Panc1 (cell line): ENCODE results near the gene VWA5B2. TPM values are rescaled to one million over a fixed set of nuclear protein-coding genes. Genes with fewer than 3 reads are reported as not detected.

Source experiments
- ATAC-seq: fragments of 200-7000 bp; cut with Tn5 transposase; 2 replicates; pipeline ENCODE4 v1.9.1; 2020; ENCODE audit warnings: mild to moderate bottlenecking, moderate library complexity
- BruUV-seq: library from RNA; stranded (reverse); fragments of 400-500 nt; replicated peaks from 2 replicates; lab custom pipeline; 2021; lab: Mats Ljungman, UMichigan
- CTCF ChIA-PET: fragments of 300-600 bp; sonication (Branson Sonifier 250); formaldehyde crosslinking; loops from one replicate; lab custom pipeline; 2022; ENCODE audit warnings: antibody characterized with exemption; lab: Charles Lee
- POLR2A ChIA-PET: fragments of 300-600 bp; sonication (Branson Sonifier 250); formaldehyde crosslinking; loops from one replicate; lab custom pipeline; 2022; ENCODE audit warnings: antibody characterized with exemption; lab: Charles Lee
- DNase-seq: peaks from one replicate; pipeline ENCODE4 v3.0.0-alpha.2; 2010; ENCODE audit warnings: low read depth, low spot score
- H3K27ac ChIP-seq: 2 replicates; pipeline ENCODE4 v1.5.1; 2011; ENCODE audit warnings: mild to moderate bottlenecking, low read length, inconsistent platforms
- H3K27me3 ChIP-seq: fragments of 200-500 bp; sonication (Bioruptor generic); 2 replicates; pipeline ENCODE4 v1.6.0; 2014; ENCODE audit warnings: low read length, inconsistent platforms; ENCODE audit not compliant: control insufficient read depth, insufficient read depth
- H3K36me3 ChIP-seq: fragments of 200-500 bp; sonication (Bioruptor generic); 2 replicates; pipeline ENCODE4 v1.5.1; 2014; ENCODE audit warnings: inconsistent platforms, mild to moderate bottlenecking, low read length, moderate library complexity; ENCODE audit not compliant: control insufficient read depth, insufficient read depth
- H3K4me1 ChIP-seq: 2 replicates; pipeline ENCODE4 v1.5.1; 2011; ENCODE audit warnings: inconsistent platforms, mild to moderate bottlenecking, low read length, moderate library complexity; ENCODE audit not compliant: control insufficient read depth, insufficient read depth
- H3K4me3 ChIP-seq, 2 experiments: 2 replicates each; pipeline ENCODE4 v1.5.1; 2011 to 2012; ENCODE audit warnings: low read depth in 2 of 2, low read length in 2 of 2, mild to moderate bottlenecking in 2 of 2, inconsistent platforms in 1 of 2, moderate library complexity in 1 of 2
- H3K9me3 ChIP-seq: fragments of 200-500 bp; sonication (Bioruptor generic); 2 replicates; pipeline ENCODE4 v1.5.1; 2014; ENCODE audit warnings: low read depth, mild to moderate bottlenecking, inconsistent platforms, low read length, moderate library complexity; ENCODE audit not compliant: control insufficient read depth, insufficient read depth
- CTCF ChIP-seq: fragments of 450-650 bp; IDR thresholded peaks from 2 replicates; pipeline ENCODE4 v1.5.1; 2017; ENCODE audit warnings: mild to moderate bottlenecking
- POLR2AphosphoS5 ChIP-seq: IDR thresholded peaks from 2 replicates; pipeline ENCODE4 v1.6.1; 2012; ENCODE audit warnings: mild to moderate bottlenecking, low read depth, low read length, moderate library complexity
- REST ChIP-seq, 2 experiments: IDR thresholded peaks; 2 replicates each; pipeline ENCODE4 v1.6.1; 2011 to 2012; ENCODE audit warnings: low read depth in 2 of 2, control low read depth in 1 of 2, low read length in 1 of 2, mild to moderate bottlenecking in 1 of 2, moderate library complexity in 1 of 2; ENCODE audit not compliant: insufficient read depth in 1 of 2
- SIN3A ChIP-seq: IDR thresholded peaks from 2 replicates; pipeline ENCODE4 v1.6.1; 2012; ENCODE audit warnings: low read depth, mild to moderate bottlenecking, low read length, moderate library complexity, borderline replicate concordance; ENCODE audit not compliant: insufficient read depth
- TCF7L2 ChIP-seq: IDR thresholded peaks from 2 replicates; pipeline ENCODE4 v1.6.1; 2011; ENCODE audit warnings: mild to moderate bottlenecking, low read depth, low read length, inconsistent platforms
- in situ Hi-C: cut with HindIII; loops from 2 replicates; pipeline ENCODE4 v1.10.0; 2016; ENCODE audit warnings: low sequenced_read_pairs, low pct_unique_long_range_greater_than_20kb
- intact Hi-C: fragments of 100-400 bp; cut with micrococcal nuclease; formaldehyde crosslinking; loops from one replicate; pipeline ENCODE4 v1.10.0; 2022; ENCODE audit not compliant: unreplicated experiment
- total RNA-seq: library from RNA; stranded (reverse); gene quantifications from one replicate; pipeline ENCODE4 v1.2.1, GENCODE V29; 2021; ENCODE audit not compliant: unreplicated experiment

Gene VWA5B2
- total RNA-seq, 1 experiment from 2014 or later, result 0.28 TPM

GRCh38 chr3:184192889-184193288 lies 36.5 kb upstream of the VWA5B2 start:
- H3K4me3 ChIP-seq, result no peak overlapping the region
- H3K4me1 ChIP-seq, result no peaks in the 10 kb centered on the region
- CTCF ChIA-PET, result no interaction called here
- no TSS peak for BruUV-seq
- H3K9me3 ChIP-seq, result no peaks in the 10 kb centered on the region
- intact Hi-C loops, result no loop called here
- DNase-seq, result no peak
- POLR2A ChIA-PET, result no interaction called here
- H3K36me3 ChIP-seq, result peaks cover 30% of the 10 kb centered on the region
- in situ Hi-C loops, result no loop called here
- H3K27ac ChIP-seq, result no peak overlapping the region
- no peak for ATAC-seq
- no peaks in the 10 kb centered on the region for H3K27me3 ChIP-seq
- TF ChIP-seq CTCF, result no peak
- no peak for TF ChIP-seq SIN3A
- TF ChIP-seq TCF7L2, result no peak
- no peak for TF ChIP-seq POLR2AphosphoS5
- no peak for TF ChIP-seq REST (IDR thresholded peaks at IDR 0.05; ENCODE audit: insufficient read depth in 1 of 2, low read depth in 2 of 2, low read length in 1 of 2)

- Histone ChIP-seq H3K4me1 (no peaks in the 10 kb centered on the region), H3K27me3 (no peaks in the 10 kb centered on the region), H3K27ac (no peak overlapping the region), H3K36me3 (peaks cover 27% of the 10 kb centered on the region), H3K4me3 (no peak overlapping the region), H3K9me3 (no peaks in the 10 kb centered on the region)
- intact Hi-C loops, result no loop called here
- no TSS peak for BruUV-seq
- ChIA-PET POLR2A (no interaction called here), CTCF (no interaction called here)
- ATAC-seq, result no peak
- TF ChIP-seq TCF7L2 (no peak), POLR2AphosphoS5 (no peak), CTCF (no peak), REST (IDR thresholded peaks at IDR 0.05; ENCODE audit: insufficient read depth in 1 of 2, low read depth in 2 of 2, low read length in 1 of 2) (no peak), SIN3A (no peak)
- no peak for DNase-seq
- in situ Hi-C loops, result no loop called here
Observed at GRCh38 chr3:184193991-184194539, 35.3 kb upstream of the VWA5B2 start.
